ENCODE measurements around the gene PRSS53.
A peak's percentile ranks its signal among the peaks of the same experiment; 100 is the strongest.

PRSS53 gene

GRCh38 chr16:31129568-31130335, 41.0 kb upstream of the PRSS53 start:
- peak overlapping the region; percentile 64 for H3K18ac ChIP-seq (ENCODE audit: low read length)
- H3K27ac ChIP-seq (ENCODE audit: low read depth, low read length): no peak overlapping the region
- peaks cover 13% of the 10 kb centered on the region for H3K79me1 ChIP-seq (ENCODE audit: low read length)
- peak overlapping the region; percentile 67 for H2BK12ac ChIP-seq (ENCODE audit: low read length)
- H2BK5ac ChIP-seq (ENCODE audit: low read depth, low read length, poor library complexity): peak overlapping the region; percentile 33
- no peak overlapping the region for H3K4me2 ChIP-seq (ENCODE audit: low read length)
- no peak overlapping the region for H2AFZ ChIP-seq (ENCODE audit: insufficient read depth, low read length, poor library complexity)
- WGBS (ENCODE audit: extremely low coverage, insufficient coverage, insufficient read length): no CpG with 5 or more reads among the region's 29 CpGs
- no peak overlapping the region for H4K8ac ChIP-seq (ENCODE audit: low read depth, low read length)
- peaks cover 10% of the 10 kb centered on the region for H3K79me2 ChIP-seq (ENCODE audit: control insufficient read depth, insufficient read depth, low read length, poor library complexity)
- no peak overlapping the region for H4K12ac ChIP-seq (ENCODE audit: low read depth, low read length)
- H3K4me3 ChIP-seq (ENCODE audit: low read depth, low read length): no peak overlapping the region
- H3K23ac ChIP-seq (ENCODE audit: low read length): no peak overlapping the region
- H2BK120ac ChIP-seq (ENCODE audit: insufficient read depth, low read length, poor library complexity): peak overlapping the region; percentile 69
- H3K4ac ChIP-seq (ENCODE audit: low read depth, low read length): peak overlapping the region; percentile 31
- peaks cover 33 to 35% of the 10 kb centered on the region in 2 experiments for H3K4me1 ChIP-seq (ENCODE audit: control insufficient read depth in 1 of 2, insufficient read depth in 2 of 2, low read length in 2 of 2)
- H3K27me3 ChIP-seq (ENCODE audit: insufficient read depth, low read length): no peaks in the 10 kb centered on the region
- H4K91ac ChIP-seq (ENCODE audit: low read depth, low read length): peak overlapping the region; percentile 83
- DNase-seq: peak in 1 of 2 donors; percentile 25
- H2AK5ac ChIP-seq (ENCODE audit: low read length): peak overlapping the region; percentile 75
- no peaks in the 10 kb centered on the region for H3K9me3 ChIP-seq (ENCODE audit: insufficient read depth, low read depth, low read length)
- H3K14ac ChIP-seq (ENCODE audit: low read length): peak overlapping the region; percentile 68
- peaks cover 37 to 42% of the 10 kb centered on the region in 2 experiments for H3K36me3 ChIP-seq (ENCODE audit: control insufficient read depth in 1 of 2, insufficient read depth in 2 of 2, low read length in 2 of 2)
- H3K9ac ChIP-seq (ENCODE audit: low read length): no peak overlapping the region

DNA sequence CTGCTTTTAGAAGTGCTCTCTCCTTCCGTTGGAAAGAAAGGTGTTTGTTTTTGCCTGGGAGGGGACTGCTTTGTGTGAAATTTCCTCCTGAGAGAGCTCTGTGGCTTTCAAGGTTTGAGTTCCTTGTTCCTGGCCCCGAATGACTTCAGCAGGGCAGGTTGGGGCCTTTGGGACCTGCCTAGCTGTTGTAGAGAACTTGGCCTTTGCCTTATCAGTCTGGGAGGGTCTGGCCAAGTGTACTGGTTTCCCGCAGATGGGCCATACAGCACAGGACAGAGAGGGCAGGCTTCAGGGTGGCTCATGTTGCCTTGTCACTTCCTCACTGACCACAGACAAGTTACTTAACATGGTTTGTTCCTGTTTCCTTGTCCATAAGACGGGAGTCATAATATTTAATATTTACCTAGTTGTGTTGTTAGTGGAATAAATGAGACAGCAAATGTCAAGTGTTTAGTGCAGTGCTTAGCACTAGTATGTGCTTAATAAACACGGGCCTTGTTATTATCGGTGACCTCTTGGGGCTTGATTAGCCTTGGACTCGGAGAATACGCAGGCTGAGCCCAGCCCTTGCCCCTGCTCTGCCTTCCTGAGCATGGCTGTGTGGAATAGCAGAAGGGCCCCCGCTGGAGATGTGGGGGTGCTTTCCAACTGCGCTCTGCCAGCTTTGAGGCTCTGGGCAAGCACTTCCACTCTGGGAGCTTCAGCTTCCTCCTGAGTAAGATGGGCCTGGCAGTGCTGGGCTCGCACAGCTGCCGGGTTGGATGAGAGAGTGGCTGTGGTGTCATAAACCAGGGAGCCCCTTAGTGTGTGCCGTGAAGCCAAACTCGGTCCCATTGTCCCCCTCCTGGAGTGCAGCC, 40.2 kb upstream of the PRSS53 start:
- Histone ChIP-seq H3K9ac (ENCODE audit: low read length) (no peak overlapping the region), H3K4me2 (ENCODE audit: low read length) (no peak overlapping the region), H3K4ac (ENCODE audit: low read depth, low read length) (no peak overlapping the region), H3K9me3 (ENCODE audit: insufficient read depth, low read depth, low read length) (no peaks in the 10 kb centered on the region), H3K36me3 (ENCODE audit: control insufficient read depth in 1 of 2, insufficient read depth in 2 of 2, low read length in 2 of 2) (peaks cover 37 to 42% of the 10 kb centered on the region in 2 experiments), H3K4me1 (ENCODE audit: control insufficient read depth in 1 of 2, insufficient read depth in 2 of 2, low read length in 2 of 2) (peaks cover 27 to 29% of the 10 kb centered on the region in 2 experiments), H2BK120ac (ENCODE audit: insufficient read depth, low read length, poor library complexity) (no peak overlapping the region), H2BK5ac (ENCODE audit: low read depth, low read length, poor library complexity) (no peak overlapping the region), H3K79me2 (ENCODE audit: control insufficient read depth, insufficient read depth, low read length, poor library complexity) (peaks cover 3% of the 10 kb centered on the region), H3K27ac (ENCODE audit: low read depth, low read length) (no peak overlapping the region), H3K4me3 (ENCODE audit: low read depth, low read length) (no peak overlapping the region), H4K91ac (ENCODE audit: low read depth, low read length) (peak overlapping the region; percentile 20), H3K27me3 (ENCODE audit: insufficient read depth, low read length) (no peaks in the 10 kb centered on the region), H2AFZ (ENCODE audit: insufficient read depth, low read length, poor library complexity) (no peak overlapping the region), H2AK5ac (ENCODE audit: low read length) (peak overlapping the region; percentile 23), H3K18ac (ENCODE audit: low read length) (no peak overlapping the region), H3K79me1 (ENCODE audit: low read length) (peaks cover 11% of the 10 kb centered on the region), H2BK12ac (ENCODE audit: low read length) (peak overlapping the region; percentile 47), H4K8ac (ENCODE audit: low read depth, low read length) (no peak overlapping the region), H3K23ac (ENCODE audit: low read length) (no peak overlapping the region), H4K12ac (ENCODE audit: low read depth, low read length) (no peak overlapping the region), H3K14ac (ENCODE audit: low read length) (no peak overlapping the region)
- WGBS (ENCODE audit: extremely low coverage, insufficient coverage, insufficient read length): no CpG with 5 or more reads among the region's 14 CpGs
- DNase-seq: peak in 1 of 2 donors; percentile 25

- no peak overlapping the region for H3K9ac ChIP-seq (ENCODE audit: low read length)
- H4K8ac ChIP-seq (ENCODE audit: low read depth, low read length): no peak overlapping the region
- no peak overlapping the region for H2AK5ac ChIP-seq (ENCODE audit: low read length)
- H3K14ac ChIP-seq (ENCODE audit: low read length): no peak overlapping the region
- no peak overlapping the region for H4K12ac ChIP-seq (ENCODE audit: low read depth, low read length)
- H2AFZ ChIP-seq (ENCODE audit: insufficient read depth, low read length, poor library complexity): no peak overlapping the region
- H3K79me2 ChIP-seq (ENCODE audit: control insufficient read depth, insufficient read depth, low read length, poor library complexity): no peaks in the 10 kb centered on the region
- H2BK12ac ChIP-seq (ENCODE audit: low read length): no peak overlapping the region
- no peak overlapping the region for H3K27ac ChIP-seq (ENCODE audit: low read depth, low read length)
- peaks cover 20 to 25% of the 10 kb centered on the region in 2 experiments for H3K36me3 ChIP-seq (ENCODE audit: control insufficient read depth in 1 of 2, insufficient read depth in 2 of 2, low read length in 2 of 2)
- no peak overlapping the region for H3K4me3 ChIP-seq (ENCODE audit: low read depth, low read length)
- no peak overlapping the region for H3K18ac ChIP-seq (ENCODE audit: low read length)
- no peak for DNase-seq
- no peak overlapping the region for H4K91ac ChIP-seq (ENCODE audit: low read depth, low read length)
- no peaks in the 10 kb centered on the region for H3K9me3 ChIP-seq (ENCODE audit: insufficient read depth, low read depth, low read length)
- H3K4me1 ChIP-seq (ENCODE audit: control insufficient read depth in 1 of 2, insufficient read depth in 2 of 2, low read length in 2 of 2): peaks cover 18 to 20% of the 10 kb centered on the region in 2 experiments
- no peak overlapping the region for H3K23ac ChIP-seq (ENCODE audit: low read length)
- no peak overlapping the region for H2BK5ac ChIP-seq (ENCODE audit: low read depth, low read length, poor library complexity)
- H3K4ac ChIP-seq (ENCODE audit: low read depth, low read length): no peak overlapping the region
- peaks cover 11% of the 10 kb centered on the region for H3K79me1 ChIP-seq (ENCODE audit: low read length)
- H2BK120ac ChIP-seq (ENCODE audit: insufficient read depth, low read length, poor library complexity): no peak overlapping the region
- no peak overlapping the region for H3K4me2 ChIP-seq (ENCODE audit: low read length)
- no CpG with 5 or more reads among the region's 13 CpGs for WGBS (ENCODE audit: extremely low coverage, insufficient coverage, insufficient read length)
- H3K27me3 ChIP-seq (ENCODE audit: insufficient read depth, low read length): no peaks in the 10 kb centered on the region
Observed at GRCh38 chr16:31127182-31127581, 38.4 kb upstream of the PRSS53 start.

DNA sequence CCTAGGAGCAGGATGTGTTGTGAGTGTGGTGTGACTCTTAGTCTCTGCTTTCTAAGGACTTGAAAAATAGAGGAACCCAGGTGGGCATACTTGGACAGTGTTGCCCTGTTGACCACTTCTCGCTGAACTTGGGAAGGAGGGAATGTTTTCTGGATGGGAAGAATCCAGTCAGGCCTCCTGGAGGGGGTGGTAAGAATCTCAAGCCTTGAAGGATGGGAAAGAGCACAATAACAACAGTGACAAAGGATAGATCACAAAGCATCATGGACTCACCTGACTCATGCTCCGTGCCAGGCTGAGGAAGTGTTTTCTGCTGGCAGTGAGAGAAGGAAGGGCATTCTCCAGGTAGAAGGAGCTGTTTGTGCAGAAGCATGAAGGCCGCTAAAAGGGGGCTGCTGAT, 37.1 kb upstream of the PRSS53 start:
- WGBS (ENCODE audit: extremely low coverage, insufficient coverage, insufficient read length): no CpG with 5 or more reads among the region's 3 CpGs
- Histone ChIP-seq H3K9me3 (ENCODE audit: insufficient read depth, low read depth, low read length) (no peaks in the 10 kb centered on the region), H3K79me2 (ENCODE audit: control insufficient read depth, insufficient read depth, low read length, poor library complexity) (no peaks in the 10 kb centered on the region), H3K36me3 (ENCODE audit: control insufficient read depth in 1 of 2, insufficient read depth in 2 of 2, low read length in 2 of 2) (peaks cover 19 to 21% of the 10 kb centered on the region in 2 experiments), H3K79me1 (ENCODE audit: low read length) (peaks cover 6% of the 10 kb centered on the region), H3K4ac (ENCODE audit: low read depth, low read length) (no peak overlapping the region), H2AFZ (ENCODE audit: insufficient read depth, low read length, poor library complexity) (no peak overlapping the region), H4K91ac (ENCODE audit: low read depth, low read length) (no peak overlapping the region), H3K18ac (ENCODE audit: low read length) (no peak overlapping the region), H2BK5ac (ENCODE audit: low read depth, low read length, poor library complexity) (no peak overlapping the region), H2BK12ac (ENCODE audit: low read length) (no peak overlapping the region), H3K4me1 (ENCODE audit: control insufficient read depth in 1 of 2, insufficient read depth in 2 of 2, low read length in 2 of 2) (peaks cover 7 to 10% of the 10 kb centered on the region in 2 experiments), H3K27me3 (ENCODE audit: insufficient read depth, low read length) (no peaks in the 10 kb centered on the region), H3K9ac (ENCODE audit: low read length) (no peak overlapping the region), H3K4me2 (ENCODE audit: low read length) (no peak overlapping the region), H2BK120ac (ENCODE audit: insufficient read depth, low read length, poor library complexity) (no peak overlapping the region), H4K12ac (ENCODE audit: low read depth, low read length) (no peak overlapping the region), H2AK5ac (ENCODE audit: low read length) (no peak overlapping the region), H3K14ac (ENCODE audit: low read length) (no peak overlapping the region), H4K8ac (ENCODE audit: low read depth, low read length) (no peak overlapping the region), H3K4me3 (ENCODE audit: low read depth, low read length) (no peak overlapping the region), H3K27ac (ENCODE audit: low read depth, low read length) (no peak overlapping the region), H3K23ac (ENCODE audit: low read length) (no peak overlapping the region)
- DNase-seq: no peak

Measured in trophoblast cell (in vitro differentiated cells and primary cell).